Loucy (cell line): ENCODE results near the gene PDIA6.

Experiments used
- H2AFZ ChIP-seq: fragments of 200-600 bp; sonication (generic); 2 replicates; pipeline ENCODE4 v1.6.0; 2016; ENCODE audit warnings: antibody characterized with exemption, mild to moderate bottlenecking, low read length, moderate library complexity
- H3F3A ChIP-seq: fragments of 200-600 bp; 2 replicates; pipeline ENCODE4 v1.6.0; 2016; ENCODE audit warnings: antibody characterized with exemption, low read depth, mild to moderate bottlenecking
- H3K27me3 ChIP-seq: fragments of 200-600 bp; sonication (generic); 2 replicates; pipeline ENCODE4 v1.6.1; 2014; ENCODE audit warnings: low read length, mild to moderate bottlenecking; ENCODE audit not compliant: insufficient read depth, poor library complexity, severe bottlenecking
- H3K36me3 ChIP-seq: fragments of 200-600 bp; sonication (generic); 2 replicates; pipeline ENCODE4 v1.6.1; 2016; ENCODE audit warnings: low read length; ENCODE audit not compliant: insufficient read depth
- H3K4me1 ChIP-seq: fragments of 200-600 bp; sonication (generic); 2 replicates; pipeline ENCODE4 v1.5.1; 2014; ENCODE audit warnings: low read length, mild to moderate bottlenecking; ENCODE audit not compliant: insufficient read depth, poor library complexity, severe bottlenecking
- H3K4me2 ChIP-seq: fragments of 200-600 bp; sonication (generic); 2 replicates; pipeline ENCODE4 v1.6.0; 2014; ENCODE audit warnings: antibody characterized with exemption, low read length, low read depth, mild to moderate bottlenecking; ENCODE audit not compliant: poor library complexity, severe bottlenecking
- H3K4me3 ChIP-seq: fragments of 200-600 bp; sonication (generic); 2 replicates; pipeline ENCODE4 v1.5.1; 2014; ENCODE audit warnings: low read length, mild to moderate bottlenecking, mixed read lengths; ENCODE audit not compliant: poor library complexity, severe bottlenecking
- H3K79me2 ChIP-seq: fragments of 200-600 bp; sonication (generic); 2 replicates; pipeline ENCODE4 v1.6.1; 2014; ENCODE audit warnings: low read length; ENCODE audit not compliant: insufficient read depth
- H3K9ac ChIP-seq: fragments of 200-600 bp; sonication (generic); 2 replicates; pipeline ENCODE4 v1.6.0; 2014; ENCODE audit warnings: mild to moderate bottlenecking, low read depth, low read length, moderate library complexity; ENCODE audit not compliant: poor library complexity, severe bottlenecking
- H3K9me2 ChIP-seq: fragments of 200-600 bp; sonication (generic); replicated peaks from 2 replicates; pipeline ENCODE4 v1.6.1; 2016; ENCODE audit warnings: low read depth, low read length, mixed read lengths
- H3K9me3 ChIP-seq: fragments of 200-600 bp; sonication (generic); 2 replicates; pipeline ENCODE4 v1.6.1; 2014; ENCODE audit warnings: mild to moderate bottlenecking, antibody characterized with exemption, low read length, low read depth; ENCODE audit not compliant: insufficient read depth
- H4K20me1 ChIP-seq: fragments of 200-600 bp; sonication (generic); 2 replicates; pipeline ENCODE4 v1.6.0; 2014; ENCODE audit warnings: antibody characterized with exemption, low read length, mild to moderate bottlenecking; ENCODE audit not compliant: insufficient read depth, poor library complexity, severe bottlenecking
- CTCF ChIP-seq: fragments of 200-600 bp; sonication (generic); conservative IDR thresholded peaks from 2 replicates; pipeline ENCODE4 v1.5.1; 2014; ENCODE audit warnings: mild to moderate bottlenecking, antibody characterized with exemption, low read length
- EZH2phosphoT487 ChIP-seq: fragments of 200-600 bp; IDR thresholded peaks from 2 replicates; pipeline ENCODE4 v1.6.1; 2018; ENCODE audit warnings: antibody characterized with exemption, mild to moderate bottlenecking, moderate library complexity, borderline replicate concordance

Gene PDIA6

GRCh38 chr2:10763461-10763800 is 49.2 kb downstream of the PDIA6 start:
- Histone ChIP-seq H3K4me1 (no peaks in the 10 kb centered on the region), H3K4me2 (no peak overlapping the region), H3K9ac (no peak overlapping the region), H3K4me3 (no peak overlapping the region), H3K9me2 (no peaks in the 10 kb centered on the region), H2AFZ (no peak overlapping the region), H4K20me1 (no peaks in the 10 kb centered on the region), H3K79me2 (no peaks in the 10 kb centered on the region), H3F3A (no peaks in the 10 kb centered on the region), H3K36me3 (no peaks in the 10 kb centered on the region), H3K27me3 (no peaks in the 10 kb centered on the region), H3K9me3 (no peaks in the 10 kb centered on the region)
- no peak for TF ChIP-seq EZH2phosphoT487
- TF ChIP-seq CTCF = no peak

GRCh38 chr2:10762651-10763460 is 49.7 kb downstream of the PDIA6 start:
- Histone ChIP-seq H3K36me3 (no peaks in the 10 kb centered on the region), H3K79me2 (no peaks in the 10 kb centered on the region), H3F3A (no peaks in the 10 kb centered on the region), H3K9me2 (no peaks in the 10 kb centered on the region), H2AFZ (no peak overlapping the region; the same call in 1 of the 2 replicates), H3K9me3 (no peaks in the 10 kb centered on the region), H3K27me3 (no peaks in the 10 kb centered on the region), H3K4me1 (no peaks in the 10 kb centered on the region), H3K4me2 (no peak overlapping the region), H4K20me1 (no peaks in the 10 kb centered on the region), H3K4me3 (no peak overlapping the region), H3K9ac (no peak overlapping the region)
- TF ChIP-seq CTCF (no peak), EZH2phosphoT487 (no peak)

- Histone ChIP-seq H3K4me3 (no peak overlapping the region), H4K20me1 (no peaks in the 10 kb centered on the region), H3K9me3 (no peaks in the 10 kb centered on the region), H3K4me2 (no peak overlapping the region), H3F3A (no peaks in the 10 kb centered on the region), H3K9me2 (no peaks in the 10 kb centered on the region), H3K4me1 (no peaks in the 10 kb centered on the region), H3K79me2 (no peaks in the 10 kb centered on the region), H2AFZ (no peak overlapping the region), H3K9ac (no peak overlapping the region), H3K27me3 (no peaks in the 10 kb centered on the region), H3K36me3 (no peaks in the 10 kb centered on the region)
- TF ChIP-seq EZH2phosphoT487 = no peak
- no peak for TF ChIP-seq CTCF
These were observed 51.0 kb downstream of the PDIA6 start for GRCh38 chr2:10761591-10761990.
